ENCODE measurements around the gene GPC6.

Gene GPC6

GRCh38 chr13:93753639-93754038 is 527.0 kb downstream of the GPC6 start:
- DNase-seq, result no peak

GRCh38 chr13:93755341-93755740 is 528.7 kb downstream of the GPC6 start:
- DNase-seq, result no peak

GRCh38 chr13:93758575-93758974 is 532.0 kb downstream of the GPC6 start:
- DNase-seq, result no peak

DNA sequence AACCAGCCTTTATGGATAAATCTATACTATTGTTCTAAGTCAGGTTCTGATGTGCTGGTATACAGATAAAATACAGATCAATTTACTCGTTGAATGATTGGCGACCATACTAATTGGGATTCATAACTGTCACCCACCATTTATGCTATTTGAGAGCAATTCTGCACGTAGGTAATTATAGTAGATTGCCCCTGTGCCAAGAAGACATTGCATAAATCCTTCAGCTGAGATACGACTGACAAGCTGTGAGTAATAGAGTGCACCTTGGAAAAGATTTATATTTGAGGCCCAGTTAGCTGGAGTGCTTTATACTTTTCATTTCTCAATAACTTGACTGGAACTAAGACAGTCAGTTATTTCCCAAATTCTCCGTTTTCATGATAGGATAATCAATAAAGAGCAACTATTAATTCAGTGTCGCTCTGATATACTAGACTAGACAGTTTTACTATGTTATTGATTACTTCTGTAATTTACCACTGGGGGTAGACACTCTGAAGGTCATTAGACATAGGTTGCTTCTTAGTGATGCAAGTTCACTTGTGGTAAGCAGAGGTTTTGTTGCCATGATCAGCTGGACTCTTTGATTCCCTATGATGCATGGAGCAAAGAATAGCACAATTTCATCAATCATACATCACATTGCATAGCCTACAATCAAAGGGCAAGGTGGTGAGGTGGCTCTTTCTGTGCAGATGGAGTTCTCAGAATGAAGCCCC is 536.3 kb downstream of the GPC6 start:
- no peak for DNase-seq

- DNase-seq, result no peak
Observed at GRCh38 chr13:93765062-93765461, 538.5 kb downstream of the GPC6 start.

DNA sequence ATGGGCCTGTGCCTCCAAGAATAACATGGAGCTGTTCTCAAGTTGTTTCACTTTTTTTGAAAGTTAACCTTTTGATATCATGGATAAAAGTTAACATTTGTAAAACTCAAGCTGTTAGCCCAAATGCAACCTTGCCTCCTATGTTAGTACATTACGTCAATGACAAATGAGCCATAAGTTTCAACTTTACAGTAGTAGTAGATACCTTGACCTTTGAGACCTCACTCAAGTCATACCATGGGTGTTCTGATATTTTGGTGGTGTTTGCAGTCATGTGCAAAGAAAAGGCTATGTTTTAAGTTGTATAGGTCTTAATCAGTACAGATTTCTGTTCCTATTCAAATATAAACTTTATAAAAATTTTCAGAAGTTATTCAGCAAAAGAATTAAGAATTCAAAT is 539.2 kb downstream of the GPC6 start:
- DNase-seq, result no peak

DNA sequence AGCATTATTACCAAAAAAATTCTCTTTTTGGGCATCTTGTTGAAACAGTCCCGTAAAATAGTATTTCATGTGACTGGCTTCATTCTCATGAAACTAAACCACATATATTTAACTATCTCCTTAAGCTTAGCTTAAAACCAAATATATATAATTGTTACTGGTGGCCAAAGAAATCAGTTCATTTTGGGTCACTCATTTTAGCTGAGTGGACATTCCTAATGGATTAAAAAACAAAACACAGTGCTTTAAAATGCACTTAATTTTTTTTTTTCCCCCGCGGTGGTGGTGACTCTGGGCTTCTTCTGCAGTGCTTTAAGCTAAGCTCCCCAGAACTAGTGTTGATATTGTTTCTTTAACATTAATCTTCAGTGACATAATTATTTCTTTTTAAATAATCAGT is 540.1 kb downstream of the GPC6 start:
- no peak for DNase-seq

- no peak for DNase-seq
Observed at GRCh38 chr13:93767180-93767916, 540.7 kb downstream of the GPC6 start.

DNA sequence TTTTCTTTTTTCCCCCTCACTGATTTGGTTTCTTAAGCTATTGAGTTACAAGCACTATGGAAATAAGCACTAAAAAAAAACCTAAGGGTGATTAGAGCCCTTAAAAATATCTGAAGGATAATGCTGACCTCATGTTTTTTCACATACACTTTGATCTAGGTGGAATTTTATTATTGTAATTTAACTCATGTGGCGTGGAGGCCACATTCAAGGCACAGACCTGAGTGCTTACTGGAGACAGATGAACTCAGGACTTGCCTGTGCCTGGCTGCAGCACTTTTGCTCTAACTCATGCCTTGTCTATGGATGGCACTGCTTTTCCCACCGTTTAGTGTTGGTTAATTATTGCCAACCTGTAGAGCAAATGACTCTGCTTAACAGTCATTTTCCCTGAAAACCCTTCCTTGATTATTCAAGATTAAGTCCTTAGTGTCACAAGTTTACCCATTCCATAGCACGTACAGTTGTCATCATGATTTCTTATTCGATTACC is 541.4 kb downstream of the GPC6 start:
- DNase-seq, result no peak

DNA sequence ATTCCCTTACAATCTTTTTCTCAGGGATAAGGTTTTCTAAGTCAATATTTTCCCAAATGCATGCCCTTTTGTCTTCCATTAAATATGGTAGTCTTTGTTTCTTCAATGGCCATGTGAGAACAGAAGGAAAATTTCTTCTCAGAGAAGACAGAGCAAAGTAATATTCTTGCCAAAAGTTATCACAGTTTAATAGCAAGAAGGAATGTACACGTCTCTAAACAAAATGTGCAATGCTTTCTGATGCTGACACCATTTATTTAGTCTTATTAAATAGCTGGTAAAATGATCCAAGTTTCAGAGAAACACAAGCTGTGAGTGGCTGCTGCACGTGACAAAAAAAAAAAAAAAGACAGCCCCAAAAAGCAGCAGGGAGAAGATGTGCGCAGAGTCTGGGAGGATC is 542.5 kb downstream of the GPC6 start:
- DNase-seq, result no peak

DNA sequence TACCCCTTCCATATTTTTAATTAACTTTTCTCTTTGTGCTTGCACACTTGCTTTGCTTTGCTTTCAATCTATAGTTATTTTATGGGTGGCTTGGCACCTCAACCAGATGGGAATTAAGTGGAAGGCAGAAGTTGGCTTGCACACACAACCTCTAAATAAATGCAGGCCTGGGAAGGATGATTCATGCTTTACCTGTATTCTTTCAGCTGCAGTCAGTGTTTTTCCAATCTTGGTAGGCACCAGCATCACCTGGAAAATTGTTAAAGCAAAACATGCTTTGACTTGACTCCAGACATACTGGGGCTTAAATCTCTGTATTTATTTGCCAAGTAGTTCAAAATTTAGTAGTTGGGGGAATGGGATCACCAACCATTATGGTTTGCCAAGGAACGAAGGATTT is 543.0 kb downstream of the GPC6 start:
- DNase-seq, result no peak

DNA sequence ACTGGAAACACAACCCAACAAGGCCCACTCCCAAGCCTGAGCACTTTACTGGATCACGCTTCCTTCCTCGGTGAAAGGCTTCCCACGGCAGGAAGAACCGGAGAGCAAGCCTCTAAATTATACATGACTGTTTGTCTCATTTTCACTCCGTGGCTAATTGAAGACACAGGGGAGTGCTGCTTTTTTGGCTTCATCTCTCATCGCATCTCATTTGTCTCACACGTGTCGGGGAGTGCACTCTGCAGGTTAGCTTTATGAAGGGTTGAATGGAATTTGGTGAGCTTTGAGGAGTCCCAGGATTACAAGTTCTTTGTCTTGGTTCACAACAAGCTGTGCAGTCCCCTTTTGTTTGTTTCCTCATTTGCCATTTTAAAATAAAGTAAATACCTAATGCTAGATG is 544.6 kb downstream of the GPC6 start:
- no peak for DNase-seq

DNA sequence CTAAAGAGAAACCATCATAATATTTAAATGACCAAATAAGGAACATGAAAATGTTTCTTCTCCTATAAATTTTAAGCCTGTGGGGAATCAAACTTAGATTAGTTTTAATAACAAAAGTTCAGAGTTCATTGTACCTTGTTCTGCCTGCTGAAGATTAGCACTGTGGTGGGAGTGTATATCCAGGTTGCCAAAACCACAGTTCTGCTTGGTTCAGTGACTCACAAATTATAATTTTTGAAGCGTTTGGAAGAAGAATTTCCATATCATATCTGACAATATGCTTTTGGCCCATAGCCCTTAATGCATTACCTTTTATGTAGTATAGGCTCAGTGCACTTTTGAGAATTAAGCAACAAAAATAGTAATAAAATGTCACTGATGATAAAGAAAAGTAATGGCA is 545.2 kb downstream of the GPC6 start:
- no peak for DNase-seq

DNA sequence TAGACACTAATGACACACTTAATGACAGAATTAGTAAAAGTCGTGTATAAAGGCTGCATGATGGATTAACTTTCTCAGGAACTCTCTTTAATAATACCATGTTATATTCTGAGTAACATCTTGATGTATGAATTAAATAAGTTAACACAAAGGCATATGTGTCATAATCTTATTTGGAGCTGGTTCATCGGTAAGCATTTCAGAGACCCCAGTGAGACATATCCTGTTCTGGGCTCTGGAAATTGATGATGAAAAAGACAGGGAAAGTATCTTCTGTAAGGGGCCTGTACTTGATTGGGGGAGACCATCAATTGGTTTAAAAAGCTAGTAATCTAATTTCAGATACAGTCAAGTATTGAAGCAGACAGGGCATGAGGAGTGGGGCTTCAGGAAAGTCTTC is 547.9 kb downstream of the GPC6 start:
- DNase-seq, result no peak

GRCh38 chr13:93775027-93775426 is 548.4 kb downstream of the GPC6 start:
- DNase-seq, result no peak

DNA sequence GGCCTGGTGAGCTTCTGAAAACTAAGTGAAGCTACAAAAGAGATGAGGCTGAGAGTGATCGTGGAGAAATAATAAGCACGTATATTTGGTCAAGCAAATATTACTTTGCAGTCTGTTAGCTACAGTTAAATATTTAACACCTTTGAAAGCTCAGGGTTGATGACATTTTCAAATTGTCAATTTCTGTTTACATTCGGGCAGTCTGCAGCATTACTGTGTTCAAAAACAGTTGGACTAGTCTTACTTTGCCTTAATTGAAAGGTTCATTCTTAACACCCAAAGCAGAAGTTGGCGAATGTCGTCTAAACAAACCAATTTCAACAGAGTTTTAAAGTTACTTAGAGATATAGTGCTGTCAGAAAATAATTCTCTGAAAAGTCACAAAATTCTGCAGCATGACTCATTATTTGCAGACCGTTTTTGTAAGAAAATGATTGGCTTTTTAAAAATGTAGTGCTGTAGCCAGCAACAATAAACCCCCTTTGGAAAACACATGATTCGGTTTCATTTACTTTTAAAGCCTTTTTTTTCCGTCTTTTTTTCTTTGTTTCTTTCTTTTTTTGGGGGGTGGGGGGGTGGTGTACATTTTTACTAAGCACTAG is 549.0 kb downstream of the GPC6 start:
- no peak for DNase-seq

DNA sequence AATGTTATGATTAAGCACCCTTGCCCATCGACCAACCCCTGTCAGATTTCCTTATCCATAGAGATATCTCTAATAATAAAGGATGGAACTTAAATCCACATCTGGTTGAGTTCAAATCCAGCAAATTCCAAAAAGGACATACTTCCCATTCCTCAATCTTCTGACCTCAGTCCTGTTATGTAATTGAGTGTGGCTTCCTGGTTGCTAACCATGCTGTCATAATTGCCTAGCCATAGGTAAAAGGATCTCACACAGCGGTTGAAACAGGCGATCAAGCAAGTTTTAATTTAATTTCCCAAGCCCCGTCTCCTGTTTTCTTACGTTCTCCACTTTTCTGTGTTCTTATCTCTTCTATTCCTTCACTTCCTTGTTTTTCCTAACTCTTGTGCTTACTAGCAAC is 550.3 kb downstream of the GPC6 start:
- no peak for DNase-seq

- DNase-seq, result no peak
Observed at GRCh38 chr13:93777504-93777903, 550.9 kb downstream of the GPC6 start.

DNA sequence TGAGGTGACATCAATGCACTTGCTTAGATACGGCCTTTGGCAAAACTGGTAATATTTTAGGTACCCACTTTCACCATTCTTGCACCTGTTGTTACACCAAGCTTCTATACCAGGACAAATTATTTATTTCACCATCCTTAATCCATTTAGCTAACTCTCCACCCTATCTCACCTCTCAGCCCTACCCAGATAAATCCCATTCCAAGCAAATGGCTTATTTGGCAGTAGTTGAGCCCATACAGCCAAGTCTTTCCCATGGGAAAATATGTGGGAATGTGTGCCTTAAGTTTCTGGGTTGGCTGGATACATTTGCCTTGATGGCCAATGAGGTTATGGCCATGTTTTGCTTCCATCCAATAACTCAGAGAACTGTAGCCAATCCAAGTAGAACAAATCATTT is 551.9 kb downstream of the GPC6 start:
- no peak for DNase-seq

GRCh38 chr13:93784191-93784590 is 557.6 kb downstream of the GPC6 start:
- DNase-seq, result no peak

- DNase-seq, result no peak
Observed at GRCh38 chr13:93786846-93787489, 560.4 kb downstream of the GPC6 start.

GRCh38 chr13:93788456-93788855 is 561.8 kb downstream of the GPC6 start:
- no peak for DNase-seq

GRCh38 chr13:93789058-93789457 is 562.5 kb downstream of the GPC6 start:
- DNase-seq, result no peak
